A673 (cell line): ENCODE data around the gene PDLIM1. TPM values are rescaled to one million over a fixed set of nuclear protein-coding genes. Genes with fewer than 3 reads are reported as not detected.

ENCODE experiments used
- BruUV-seq: library from RNA; stranded (reverse); fragments of 400-500 nt; replicated peaks from 2 replicates; lab custom pipeline; 2021; lab: Mats Ljungman, UMichigan
- CTCF ChIA-PET: fragments of 300-600 bp; sonication (Branson Sonifier 250); formaldehyde crosslinking; loops from one replicate; lab custom pipeline; 2022; ENCODE audit warnings: antibody characterized with exemption; lab: Charles Lee
- POLR2A ChIA-PET: fragments of 300-600 bp; sonication (Branson Sonifier 250); formaldehyde crosslinking; loops from one replicate; lab custom pipeline; 2022; ENCODE audit warnings: antibody characterized with exemption; ENCODE audit not compliant: low non-redundant PET; lab: Charles Lee
- DNase-seq: peaks from one replicate; pipeline ENCODE4 v3.0.0-alpha.2; 2015; ENCODE audit warnings: low spot score
- H3K27ac ChIP-seq: fragments of 200-600 bp; sonication (generic); 2 replicates; pipeline ENCODE4 v1.5.1; 2016; ENCODE audit warnings: mixed run types, low read depth, mild to moderate bottlenecking, mixed read lengths, antibody characterized with exemption, low read length; ENCODE audit not compliant: poor library complexity, severe bottlenecking
- H3K27me3 ChIP-seq: fragments of 200-600 bp; sonication (generic); replicated peaks from 2 replicates; pipeline ENCODE4 v1.6.1; 2017; ENCODE audit warnings: mixed run types, low read depth, mild to moderate bottlenecking, mixed read lengths, antibody characterized with exemption, low read length; ENCODE audit not compliant: insufficient read depth, poor library complexity
- H3K36me3 ChIP-seq: fragments of 200-600 bp; sonication (generic); 2 replicates; pipeline ENCODE4 v1.6.1; 2016; ENCODE audit warnings: mixed run types, mild to moderate bottlenecking, mixed read lengths, antibody characterized with exemption, low read length; ENCODE audit not compliant: insufficient read depth, poor library complexity, severe bottlenecking
- H3K4me1 ChIP-seq: fragments of 200-600 bp; sonication (generic); 2 replicates; pipeline ENCODE4 v1.6.1; 2017; ENCODE audit warnings: mixed run types, mild to moderate bottlenecking, mixed read lengths, antibody characterized with exemption, low read length; ENCODE audit not compliant: insufficient read depth, poor library complexity, severe bottlenecking
- H3K4me3 ChIP-seq: fragments of 200-600 bp; sonication (generic); 2 replicates; pipeline ENCODE4 v1.5.1; 2016; ENCODE audit warnings: low read depth, mixed run types, mild to moderate bottlenecking, mixed read lengths, low read length; ENCODE audit not compliant: poor library complexity, severe bottlenecking
- H3K9me3 ChIP-seq: fragments of 200-600 bp; sonication (generic); 2 replicates; pipeline ENCODE4 v1.6.1; 2016; ENCODE audit warnings: mixed run types, low read depth, mild to moderate bottlenecking, mixed read lengths, antibody characterized with exemption, low read length; ENCODE audit not compliant: poor library complexity, severe bottlenecking
- CTCF ChIP-seq: fragments of 300-800, 200-600 bp; sonication (generic); conservative IDR thresholded peaks from 2 replicates; pipeline ENCODE4 v1.5.1; 2017; ENCODE audit warnings: low read depth, mild to moderate bottlenecking, antibody characterized with exemption, low read length, moderate library complexity, mixed read lengths
- EZH2 ChIP-seq: fragments of 200-600 bp; sonication (generic); IDR thresholded peaks from 2 replicates; pipeline ENCODE4 v1.6.1; 2017; ENCODE audit warnings: borderline replicate concordance, low read depth, mild to moderate bottlenecking, mixed read lengths, antibody characterized with exemption, low read length; ENCODE audit not compliant: poor library complexity, severe bottlenecking
- intact Hi-C: fragments of 100-400 bp; cut with micrococcal nuclease; formaldehyde crosslinking; loops from one replicate; pipeline ENCODE4 v1.10.0; 2022; ENCODE audit not compliant: unreplicated experiment
- total RNA-seq: library from RNA; stranded (reverse); gene quantifications from 2 replicates; pipeline ENCODE4 v1.2.3, GENCODE V29; 2021

Gene PDLIM1
- total RNA-seq, 1 experiment from 2014 or later = 0.32 TPM

GRCh38 chr10:95267251-95267650 is 23.6 kb downstream of the PDLIM1 start:
- intact Hi-C loops = no loop called here
- DNase-seq = no peak
- Histone ChIP-seq H3K36me3 (no peaks in the 10 kb centered on the region), H3K27ac (no peak overlapping the region), H3K4me1 (no peaks in the 10 kb centered on the region), H3K27me3 (peaks cover 4% of the 10 kb centered on the region), H3K9me3 (no peaks in the 10 kb centered on the region), H3K4me3 (no peak overlapping the region)
- no peak for TF ChIP-seq EZH2
- CTCF ChIA-PET = no interaction called here
- POLR2A ChIA-PET = no interaction called here
- no TSS peak for BruUV-seq

GRCh38 chr10:95266674-95267095 is 24.1 kb downstream of the PDLIM1 start:
- H3K27ac ChIP-seq = no peak overlapping the region
- POLR2A ChIA-PET = no interaction called here
- TF ChIP-seq CTCF (no peak), EZH2 (no peak)

GRCh38 chr10:95265572-95265971 is 25.2 kb downstream of the PDLIM1 start:
- ChIA-PET CTCF (no interaction called here), POLR2A (no interaction called here)
- no peak for DNase-seq
- H3K4me1 ChIP-seq = no peaks in the 10 kb centered on the region
- no peaks in the 10 kb centered on the region for H3K9me3 ChIP-seq
- no TSS peak for BruUV-seq
- H3K27me3 ChIP-seq = peaks cover 4% of the 10 kb centered on the region
- TF ChIP-seq EZH2 = no peak
- TF ChIP-seq CTCF = no peak
- H3K27ac ChIP-seq = no peak overlapping the region
- H3K4me3 ChIP-seq = no peak overlapping the region
- no peaks in the 10 kb centered on the region for H3K36me3 ChIP-seq
- intact Hi-C loops = no loop called here

More at GRCh38 chr10:95266674-95267095, 24.1 kb downstream of the PDLIM1 start:
- BruUV-seq = no TSS peak
- no peaks in the 10 kb centered on the region for H3K36me3 ChIP-seq
- H3K9me3 ChIP-seq = no peaks in the 10 kb centered on the region
- intact Hi-C loops = no loop called here
- H3K4me3 ChIP-seq = no peak overlapping the region
- no peak for DNase-seq
- CTCF ChIA-PET = no interaction called here
- no peaks in the 10 kb centered on the region for H3K4me1 ChIP-seq
- H3K27me3 ChIP-seq = peaks cover 4% of the 10 kb centered on the region
